CD4-positive, alpha-beta T cell treated with Interleukin-17A for 1 hour (primary cell): Measurements from ENCODE around the gene MZB1.
"Not testable (repeated sequence)": the region's sequence is repeated elsewhere in the genome, so short reads cannot be mapped to it uniquely, and the experiment has no call there.

Experiments used
- DNase-seq: peaks from one replicate; pipeline ENCODE4 v3.0.0-alpha.2; 2020

MZB1 gene

GRCh38 chr5:139371482-139372435, 18.0 kb downstream of the MZB1 start:
- no peak for DNase-seq

DNA sequence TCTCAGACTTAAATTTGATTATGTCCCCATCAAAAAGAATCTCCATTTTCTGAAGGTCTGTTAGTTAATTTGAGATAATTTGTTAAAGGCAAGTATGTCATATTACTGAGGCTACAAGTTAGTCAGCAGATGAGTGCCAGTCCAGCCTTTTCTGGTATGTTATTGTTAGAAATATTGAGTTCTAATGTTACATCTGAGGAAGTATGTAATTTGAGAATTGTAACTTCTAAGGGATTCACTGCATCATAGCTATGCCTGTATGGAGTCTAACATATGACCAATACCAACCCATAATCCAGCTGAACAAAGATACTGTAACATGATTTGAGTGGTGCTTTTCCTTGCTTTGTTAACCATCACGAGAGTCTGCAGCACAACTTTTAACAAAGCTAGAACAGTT, 20.5 kb downstream of the MZB1 start:
- no peak for DNase-seq

DNA sequence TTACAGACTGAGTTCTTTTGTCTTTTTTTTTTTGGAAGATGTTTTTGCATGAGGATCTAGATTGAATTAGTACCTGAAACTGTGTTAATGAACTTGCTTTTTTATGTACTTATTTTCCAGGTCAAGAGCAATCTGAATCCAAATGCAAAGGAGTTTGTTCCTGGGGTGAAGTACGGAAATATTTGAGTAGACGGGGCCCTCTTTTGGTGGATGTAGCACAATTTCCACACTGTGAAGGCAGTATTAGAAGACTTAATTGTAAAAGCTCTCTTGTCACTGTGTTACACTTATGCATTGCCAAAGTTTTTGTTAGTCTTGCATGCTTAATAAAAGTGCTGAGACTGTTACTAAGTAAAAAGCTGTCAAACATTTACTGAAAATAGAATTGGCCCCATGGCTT, 21.1 kb downstream of the MZB1 start:
- no peak for DNase-seq

GRCh38 chr5:139364466-139364865, 25.2 kb downstream of the MZB1 start:
- DNase-seq, result no peak

DNA sequence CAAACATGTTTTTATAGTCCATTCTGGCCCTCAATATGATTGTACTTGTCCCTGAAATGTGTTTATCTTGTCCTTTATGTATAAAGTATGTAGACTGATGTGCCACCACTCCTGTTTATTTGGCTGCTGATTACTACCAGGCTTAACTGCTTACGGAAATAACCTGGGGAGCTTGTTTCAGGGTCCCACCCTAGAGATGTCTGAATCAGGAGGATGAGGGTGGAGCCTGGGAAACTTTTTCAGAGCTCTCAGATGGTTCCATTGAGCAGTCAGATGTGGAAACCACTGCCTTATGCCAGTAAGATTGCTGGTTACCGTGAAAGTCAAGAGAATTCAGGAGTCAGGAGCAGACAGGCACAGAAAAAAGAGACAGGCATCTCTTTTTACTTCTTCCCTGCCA, 25.8 kb downstream of the MZB1 start:
- no peak for DNase-seq

DNA sequence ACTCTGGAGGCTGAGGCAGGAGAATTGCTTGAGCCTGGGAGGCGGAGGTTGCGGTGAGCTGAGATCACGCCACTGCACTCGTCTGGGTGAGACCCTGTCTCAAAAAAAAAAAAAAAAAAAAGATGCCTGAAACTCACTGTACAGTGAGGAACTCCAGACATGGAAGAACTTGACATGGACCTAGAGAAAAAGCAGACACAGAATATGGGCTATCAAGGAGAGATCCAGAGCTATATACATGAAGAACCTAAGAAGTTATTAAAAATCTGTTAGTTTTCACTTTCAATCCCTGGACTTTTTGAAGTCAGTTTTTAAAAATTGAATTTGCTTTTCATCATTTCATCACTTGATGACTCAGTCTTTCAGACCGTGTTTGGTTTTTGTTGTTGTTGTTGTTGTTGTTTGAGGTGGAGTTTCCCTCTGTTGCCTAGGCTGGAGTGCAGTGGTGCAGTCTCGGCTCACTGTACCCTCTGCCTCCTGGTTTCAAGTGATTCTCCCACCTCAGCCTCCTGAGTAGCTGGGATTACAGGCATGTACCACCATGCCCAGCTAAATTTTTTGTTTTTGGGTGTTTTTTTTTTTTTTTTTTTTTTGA, 27.8 kb downstream of the MZB1 start:
- DNase-seq, result no peak

GRCh38 chr5:139360384-139360783, 29.3 kb downstream of the MZB1 start:
- DNase-seq, result no peak

GRCh38 chr5:139358064-139358463, 31.6 kb downstream of the MZB1 start:
- no peak for DNase-seq

DNA sequence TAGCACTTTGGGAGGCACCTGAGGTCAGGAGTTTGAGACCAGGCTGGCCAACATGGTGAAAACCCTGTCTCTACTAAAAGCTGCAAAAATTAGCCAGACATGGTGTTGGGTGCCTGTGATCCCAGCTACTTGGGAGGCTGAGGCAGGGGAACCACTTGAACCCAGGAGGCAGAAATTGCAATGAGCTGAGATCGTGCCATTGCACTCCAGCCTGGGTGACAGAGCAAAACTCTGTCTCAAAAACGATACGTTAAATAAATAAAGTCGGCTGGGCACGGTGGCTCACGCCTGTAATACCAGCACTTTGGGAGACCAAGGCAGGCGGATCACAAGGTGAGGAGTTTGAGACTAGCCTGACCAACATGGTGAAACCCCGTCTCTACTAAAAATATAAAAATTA, 33.8 kb downstream of the MZB1 start:
- not testable (repeated sequence) for DNase-seq

- no peak for DNase-seq
Measured at GRCh38 chr5:139354186-139354585, 35.5 kb downstream of the MZB1 start.

DNA sequence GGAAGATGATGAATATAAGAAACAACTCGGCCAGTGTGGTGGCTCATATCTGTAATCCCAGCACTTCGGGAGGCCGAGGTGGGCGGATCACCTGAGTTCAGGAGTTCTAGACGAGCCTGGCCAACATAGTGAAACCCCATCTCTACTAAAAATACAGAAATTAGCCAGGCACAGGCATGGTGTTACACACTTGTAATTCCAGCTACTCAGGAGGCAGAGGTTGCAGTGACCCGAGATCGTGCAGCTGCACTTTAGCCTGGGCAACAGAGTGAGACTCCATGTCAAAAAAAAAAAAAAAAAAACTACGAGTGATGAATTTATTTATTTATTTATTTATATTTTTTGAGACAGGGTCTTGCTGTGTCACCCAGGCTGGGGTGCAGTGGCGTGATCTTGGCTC, 41.9 kb downstream of the MZB1 start:
- DNase-seq, result not testable (repeated sequence)

DNA sequence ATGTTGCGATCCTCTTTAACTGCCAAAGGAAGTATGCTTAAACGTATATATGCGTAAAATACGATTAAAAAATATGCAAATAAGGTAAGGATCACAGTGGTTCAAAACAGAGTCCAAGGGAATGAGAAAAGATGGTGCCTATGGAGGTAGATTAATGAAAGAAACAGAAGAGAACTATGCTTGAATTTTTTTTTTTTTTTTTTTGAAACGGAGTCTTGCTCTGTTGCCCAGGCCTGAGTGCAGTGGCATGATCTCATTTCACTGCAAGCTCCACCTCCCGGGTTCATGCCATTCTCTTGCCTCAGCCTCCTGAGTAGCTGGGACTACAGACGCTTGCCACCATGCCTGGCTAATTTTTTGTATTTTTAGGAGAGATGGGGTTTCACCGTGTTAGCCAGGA, 44.3 kb downstream of the MZB1 start:
- not testable (repeated sequence) for DNase-seq

DNA sequence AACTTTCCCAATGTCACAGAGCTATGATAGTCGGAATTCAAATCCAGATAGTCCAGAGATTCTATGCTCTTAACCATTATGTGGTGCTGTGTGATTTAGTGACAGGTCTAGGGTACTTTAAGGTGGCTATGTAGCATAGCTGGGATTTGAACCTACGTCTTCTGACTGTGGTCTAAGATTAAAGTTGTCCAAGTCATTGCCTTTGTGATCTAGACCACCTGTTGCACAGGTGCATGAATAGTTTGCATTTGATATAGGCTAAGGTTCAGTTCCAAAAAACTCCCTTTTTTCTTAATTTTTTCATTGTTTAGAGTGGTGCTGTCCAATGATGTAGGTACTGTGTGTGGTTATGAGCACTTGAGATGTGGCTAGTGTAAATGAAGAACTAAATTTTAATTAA, 45.5 kb downstream of the MZB1 start:
- DNase-seq, result no peak

DNA sequence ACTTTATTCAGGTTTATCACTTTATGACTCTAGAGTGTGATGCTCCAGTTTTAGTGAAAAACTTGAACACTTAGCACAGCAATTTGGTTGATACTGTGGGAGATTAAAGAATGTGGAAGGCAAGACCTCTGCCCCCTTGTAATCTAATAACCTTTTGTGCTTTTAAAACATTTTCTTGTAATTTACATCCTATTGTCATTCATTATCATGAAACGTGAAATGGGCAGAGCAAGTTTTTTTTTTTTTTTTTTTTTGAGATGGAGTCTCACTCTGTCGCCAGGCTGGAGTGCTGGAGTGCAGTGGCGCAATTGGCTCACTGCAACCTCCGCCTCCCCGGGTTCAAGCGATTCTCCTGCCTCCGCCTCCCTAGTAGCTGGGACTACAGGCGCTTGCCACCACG, 46.2 kb downstream of the MZB1 start:
- no peak for DNase-seq

DNA sequence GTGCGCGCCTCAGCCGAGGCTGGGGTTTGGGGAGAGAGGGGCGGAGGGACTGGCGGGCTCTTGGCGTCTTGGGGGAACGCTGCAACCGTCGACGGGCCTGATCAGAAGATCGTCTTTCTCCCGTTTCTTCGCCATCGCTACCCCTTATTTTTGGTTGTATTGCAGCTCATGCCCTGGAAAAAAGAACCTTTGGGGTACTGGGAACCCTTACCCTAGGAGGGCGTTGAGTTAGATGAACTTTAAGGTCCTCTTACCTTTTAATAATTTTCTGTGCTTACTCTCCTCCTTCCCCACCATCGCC, 47.3 kb downstream of the MZB1 start:
- no peak for DNase-seq

GRCh38 chr5:139341689-139342422, 47.9 kb downstream of the MZB1 start, which contains the start of gene PAIP2:
Gene PAIP2, plus strand, starts transcription at chr5:139341854. Its CDS starts 21,931 bp downstream, at chr5:139363785.
- DNase-seq, result peak; percentile 98

DNA sequence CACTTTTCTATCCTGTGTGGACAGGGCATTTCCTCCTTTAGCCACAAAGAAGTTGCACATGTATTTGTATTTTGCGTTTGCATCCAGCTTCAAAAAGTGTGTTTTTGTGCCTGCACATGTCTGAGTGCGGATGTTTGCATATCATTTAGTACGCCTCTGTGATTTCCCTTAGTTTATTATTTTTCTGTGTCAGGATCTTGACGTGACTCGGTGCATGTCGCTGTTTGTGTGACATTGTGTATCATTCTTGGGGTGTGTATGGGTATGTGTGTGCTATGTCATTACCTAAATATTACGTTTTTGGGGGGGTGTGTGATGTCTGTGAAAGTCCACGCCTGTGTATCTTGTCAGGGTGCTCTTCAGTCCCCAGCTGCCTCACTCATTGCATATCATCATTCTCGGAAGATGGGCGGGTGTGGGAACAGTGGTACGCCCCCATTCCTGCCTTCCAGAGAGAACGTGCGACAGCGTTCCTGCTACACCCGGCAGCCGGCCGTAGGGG, 48.5 kb downstream of the MZB1 start:
- no peak for DNase-seq

DNA sequence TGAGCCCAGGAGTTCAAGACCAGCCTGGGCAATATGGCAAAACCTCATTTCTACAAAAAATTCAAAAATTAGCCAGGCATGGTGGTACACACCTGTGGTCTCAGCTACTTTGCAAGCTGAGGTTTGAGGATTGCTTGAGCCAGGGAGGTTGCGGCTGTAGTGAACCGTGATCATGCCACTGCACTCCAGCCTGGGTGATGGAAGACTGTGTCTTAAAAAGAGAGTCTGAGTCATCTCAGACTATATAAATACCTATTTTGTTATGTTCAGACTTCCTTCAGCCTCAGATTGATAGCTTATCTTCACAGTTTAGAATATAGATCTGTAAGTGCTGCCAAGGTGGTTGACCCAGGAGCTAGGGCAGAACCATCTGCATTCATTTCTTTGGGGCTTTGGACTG, 49.7 kb downstream of the MZB1 start:
- DNase-seq, result no peak
